NCI-H82 (cell line): Measurements from ENCODE around the gene DDA1.
"Not testable (repeated sequence)": the region's sequence is repeated elsewhere in the genome, so short reads cannot be mapped to it uniquely, and the experiment has no call there.

Experiments used
- DNase-seq: peaks from one replicate; lab custom pipeline; 2025; lab: John Stamatoyannopoulos, UW

Gene DDA1

DNA sequence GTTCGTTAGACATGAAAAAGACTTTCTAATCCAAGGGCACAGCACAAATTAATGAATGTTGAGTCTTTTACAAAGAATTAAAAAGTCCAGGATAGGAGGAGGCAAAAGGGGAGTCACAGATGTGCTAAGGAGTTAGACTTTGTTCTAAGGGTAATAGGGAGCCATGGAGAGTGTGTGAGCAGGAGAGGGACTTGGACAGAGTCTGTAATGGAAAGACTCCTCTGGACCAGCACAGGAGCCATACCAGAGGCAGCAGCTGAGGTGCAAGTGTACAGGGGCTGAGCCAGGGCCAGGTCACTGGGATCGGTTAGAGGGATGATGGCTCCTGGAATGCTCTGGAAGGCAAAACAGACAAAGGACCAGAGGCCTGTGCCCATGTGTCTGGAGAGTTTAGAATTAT is 38.5 kb downstream of the DDA1 start:
- no peak for DNase-seq

- peak; percentile 43 for DNase-seq
Measured at GRCh38 chr19:17348700-17349099, 39.3 kb downstream of the DDA1 start.

GRCh38 chr19:17351815-17352435 is 42.6 kb downstream of the DDA1 start:
- peak; percentile 50 for DNase-seq

DNA sequence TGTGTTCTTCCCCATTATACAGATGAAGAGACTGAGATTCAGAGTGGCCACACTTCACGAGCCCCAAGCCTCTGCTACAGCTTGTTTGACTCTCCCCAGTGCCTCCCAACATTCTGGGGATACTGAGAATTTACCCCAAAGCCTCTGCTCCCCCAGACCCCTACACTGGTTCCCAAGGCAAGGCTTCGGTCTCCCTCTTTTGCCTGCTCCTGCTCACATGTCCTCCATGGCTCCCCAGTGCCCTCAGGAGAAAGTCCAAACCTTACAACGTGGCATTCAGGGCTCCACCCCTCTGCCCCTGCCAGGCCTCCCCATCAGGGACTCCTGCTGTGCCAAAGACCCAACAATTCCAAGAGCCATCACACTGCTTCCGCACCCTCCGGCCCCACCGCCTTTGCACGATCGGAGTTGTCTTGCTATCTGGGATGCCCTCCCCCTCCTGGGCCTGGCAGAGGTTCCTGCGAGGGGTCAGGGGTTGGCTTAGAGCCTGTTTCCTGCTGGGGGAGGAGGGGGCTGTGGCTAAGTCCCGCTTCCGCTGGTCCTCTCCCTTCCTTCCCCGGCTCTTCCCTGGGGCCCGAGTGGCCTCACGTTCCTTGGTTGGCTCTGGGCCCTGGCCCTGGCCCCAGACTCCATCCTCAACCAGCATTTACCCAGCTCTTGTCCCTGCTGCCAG is 43.4 kb downstream of the DDA1 start:
- no peak for DNase-seq

DNA sequence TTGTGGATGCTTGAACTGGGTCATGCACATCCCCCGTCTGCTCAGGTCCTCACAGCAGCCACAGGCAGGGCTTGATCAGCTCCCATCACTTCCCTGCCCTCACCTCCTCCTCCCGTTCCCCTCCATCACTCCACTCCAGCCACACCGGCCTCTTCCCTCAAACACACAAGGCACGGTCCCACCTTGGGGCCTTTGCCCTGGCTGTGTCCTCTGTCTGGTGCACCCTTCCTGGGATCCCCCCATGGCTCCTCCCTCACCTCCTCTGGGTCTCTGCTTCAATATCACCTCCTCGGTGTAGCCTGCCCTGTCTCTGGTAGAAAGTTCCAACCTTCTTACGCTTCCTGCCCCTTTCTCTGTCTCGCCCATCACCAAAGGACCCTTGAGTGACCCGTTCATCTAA is 44.0 kb downstream of the DDA1 start:
- no peak for DNase-seq

GRCh38 chr19:17357078-17357666 is 47.8 kb downstream of the DDA1 start:
- DNase-seq: no peak

GRCh38 chr19:17357724-17358123 is 48.4 kb downstream of the DDA1 start:
- no peak for DNase-seq

DNA sequence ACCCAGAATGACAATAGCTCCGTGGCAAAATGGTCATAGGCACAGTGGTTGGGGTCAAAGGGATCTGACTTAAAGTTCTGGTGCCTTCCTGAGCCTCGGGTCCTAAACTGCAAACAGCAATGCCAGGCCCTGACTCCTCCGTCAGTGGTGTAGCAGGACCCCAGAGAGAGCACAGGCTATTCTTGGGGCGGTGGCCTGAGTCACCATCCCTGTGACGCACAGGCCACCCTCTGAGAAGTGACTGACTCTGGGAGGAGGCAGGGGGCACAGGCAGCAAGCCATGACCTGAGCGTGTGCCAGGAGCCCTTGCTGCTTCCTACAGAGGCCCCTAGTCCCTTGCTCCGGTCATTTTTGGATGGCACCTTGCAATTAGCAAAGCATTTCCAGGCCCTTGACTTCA is 49.0 kb downstream of the DDA1 start:
- DNase-seq: no peak

- no peak for DNase-seq
Measured at GRCh38 chr19:17359905-17360800, 50.8 kb downstream of the DDA1 start.

DNA sequence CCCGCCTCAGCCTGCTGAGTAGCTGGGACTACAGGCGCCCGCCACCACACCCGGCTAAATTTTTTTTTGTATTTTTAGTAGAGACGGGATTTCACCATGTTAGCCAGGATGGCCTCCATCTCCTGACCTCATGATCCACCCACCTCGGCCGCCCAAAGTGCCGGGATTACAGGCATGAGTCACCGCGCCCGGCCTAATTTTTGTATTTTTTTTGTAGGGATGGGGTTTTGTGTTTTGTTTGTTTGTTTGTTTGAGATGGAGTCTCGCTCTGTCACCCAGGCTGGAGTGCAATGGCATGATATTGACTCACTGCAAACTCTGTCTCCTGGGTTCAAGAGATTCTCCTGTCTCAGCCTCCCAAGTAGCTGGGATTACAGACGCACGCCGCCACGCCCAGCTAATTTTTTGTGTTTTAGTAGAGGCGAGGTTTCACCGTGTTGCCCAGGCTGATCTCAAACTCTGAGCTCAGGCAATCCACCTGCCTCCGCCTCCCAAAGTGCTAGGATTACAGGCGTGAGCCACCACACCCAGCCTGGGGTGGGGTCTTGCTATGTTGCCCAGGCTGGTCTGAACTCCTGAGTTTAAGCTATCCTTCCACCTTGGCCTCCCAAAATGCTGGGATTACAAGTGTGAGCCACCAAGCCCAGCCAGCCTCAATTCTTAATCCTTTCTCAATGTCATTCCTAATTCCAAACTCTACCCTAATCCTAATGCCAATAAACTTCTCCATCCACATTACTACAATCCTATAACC is 54.7 kb downstream of the DDA1 start:
- DNase-seq: not testable (repeated sequence)

GRCh38 chr19:17365361-17365760 is 56.0 kb downstream of the DDA1 start:
- DNase-seq: no peak

DNA sequence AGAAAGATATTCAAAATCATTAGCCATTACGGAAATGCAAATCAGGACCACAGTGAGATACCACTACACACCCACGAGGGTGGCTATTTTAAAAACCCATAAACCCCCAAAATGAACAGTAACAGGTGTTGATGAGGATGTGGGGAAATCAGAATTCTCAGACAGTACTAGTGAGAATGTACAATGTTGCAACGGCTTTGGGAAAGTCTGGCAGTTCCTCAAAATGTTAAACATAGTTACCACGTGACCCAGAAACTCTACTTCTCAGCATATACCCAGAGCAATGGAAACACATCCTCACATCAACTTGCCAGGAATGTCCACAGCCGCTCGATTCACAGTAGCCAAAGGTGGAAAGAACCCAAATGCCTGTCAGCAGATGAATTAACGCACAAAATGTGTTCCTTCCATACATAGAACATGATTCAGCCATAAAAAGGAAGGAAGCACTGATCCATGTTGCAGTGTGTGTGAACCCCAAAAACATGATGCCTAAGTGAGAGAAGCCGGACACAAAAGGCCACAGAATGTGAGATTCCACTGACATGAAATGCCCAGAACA is 60.7 kb downstream of the DDA1 start:
- no peak for DNase-seq
